Measurements from ENCODE around the gene MIS18BP1. TPM values are rescaled to one million over a fixed set of nuclear protein-coding genes. Genes with fewer than 3 reads are reported as not detected.
"Not testable (repeated sequence)": the region's sequence is repeated elsewhere in the genome, so short reads cannot be mapped to it uniquely, and the experiment has no call there.

Gene MIS18BP1
- total RNA-seq, 3 donors from 2014 or later = 20.4 to 27.7 (median 22.1) TPM

- TF ChIP-seq CTCF (IDR thresholded peaks at IDR 0.05) = no peak
- Histone ChIP-seq H3K4me1 (ENCODE audit: low read depth) (no peaks in the 10 kb centered on the region), H3K36me3 (ENCODE audit: low read depth) (no peaks in the 10 kb centered on the region), H3K4me3 (no peak overlapping the region), H3K9me3 (no peaks in the 10 kb centered on the region)
- intact Hi-C loops (cut with DNase I, micrococcal nuclease) = no loop called here
- no peak for DNase-seq
- ATAC-seq = no peak
Observed at GRCh38 chr14:45246151-45246550, 6.9 kb downstream of the MIS18BP1 start.

- intact Hi-C loops (cut with DNase I, micrococcal nuclease) = no loop called here
- no peak for TF ChIP-seq CTCF (IDR thresholded peaks at IDR 0.05)
- no peak for DNase-seq
- Histone ChIP-seq H3K4me1 (ENCODE audit: low read depth) (no peaks in the 10 kb centered on the region), H3K9me3 (no peaks in the 10 kb centered on the region), H3K4me3 (no peak overlapping the region), H3K36me3 (ENCODE audit: low read depth) (no peaks in the 10 kb centered on the region)
- no peak for ATAC-seq
Observed at GRCh38 chr14:45242706-45243105, 10.3 kb downstream of the MIS18BP1 start.

- ATAC-seq (no peak), DNase-seq (no peak)
- no peaks in the 10 kb centered on the region for H3K36me3 ChIP-seq (ENCODE audit: low read depth)
- H3K4me1 ChIP-seq (ENCODE audit: low read depth) = no peaks in the 10 kb centered on the region
- TF ChIP-seq CTCF (IDR thresholded peaks at IDR 0.05) = no peak
- intact Hi-C loops (cut with DNase I, micrococcal nuclease) = no loop called here
- no peaks in the 10 kb centered on the region for H3K9me3 ChIP-seq
- H3K4me3 ChIP-seq = no peak overlapping the region
Observed at GRCh38 chr14:45238988-45239387, 14.0 kb downstream of the MIS18BP1 start.

- no peak for DNase-seq
- no peaks in the 10 kb centered on the region for H3K36me3 ChIP-seq (ENCODE audit: low read depth)
- TF ChIP-seq CTCF (IDR thresholded peaks at IDR 0.05) = no peak
- no peak for ATAC-seq
- intact Hi-C loops (cut with DNase I, micrococcal nuclease) = no loop called here
- no peaks in the 10 kb centered on the region for H3K4me1 ChIP-seq (ENCODE audit: low read depth)
- no peaks in the 10 kb centered on the region for H3K9me3 ChIP-seq
- no peak overlapping the region for H3K4me3 ChIP-seq
Observed at GRCh38 chr14:45227566-45227965, 25.4 kb downstream of the MIS18BP1 start.

GRCh38 chr14:45222485-45223262 is 30.3 kb downstream of the MIS18BP1 start:
- no peaks in the 10 kb centered on the region for H3K9me3 ChIP-seq
- intact Hi-C loops (cut with DNase I, micrococcal nuclease) = no loop called here
- no peak for DNase-seq
- H3K36me3 ChIP-seq (ENCODE audit: low read depth) = no peaks in the 10 kb centered on the region
- peak; percentile 49 for ATAC-seq
- H3K4me3 ChIP-seq = no peak overlapping the region
- no peak for TF ChIP-seq CTCF (IDR thresholded peaks at IDR 0.05)
- no peaks in the 10 kb centered on the region for H3K4me1 ChIP-seq (ENCODE audit: low read depth)

GRCh38 chr14:45214341-45214740 is 38.7 kb downstream of the MIS18BP1 start:
- H3K4me3 ChIP-seq; ATAC-seq; intact Hi-C loops (cut with DNase I, micrococcal nuclease); H3K36me3 ChIP-seq (ENCODE audit: low read depth); DNase-seq; H3K4me1 ChIP-seq (ENCODE audit: low read depth); H3K9me3 ChIP-seq: not testable (repeated sequence)

GRCh38 chr14:45213716-45214115 is 39.3 kb downstream of the MIS18BP1 start:
- H3K9me3 ChIP-seq; intact Hi-C loops (cut with DNase I, micrococcal nuclease); H3K36me3 ChIP-seq (ENCODE audit: low read depth); ATAC-seq; H3K4me1 ChIP-seq (ENCODE audit: low read depth); DNase-seq; H3K4me3 ChIP-seq: not testable (repeated sequence)
